ENCODE data around the gene LMBRD1.

The LMBRD1 gene

DNA sequence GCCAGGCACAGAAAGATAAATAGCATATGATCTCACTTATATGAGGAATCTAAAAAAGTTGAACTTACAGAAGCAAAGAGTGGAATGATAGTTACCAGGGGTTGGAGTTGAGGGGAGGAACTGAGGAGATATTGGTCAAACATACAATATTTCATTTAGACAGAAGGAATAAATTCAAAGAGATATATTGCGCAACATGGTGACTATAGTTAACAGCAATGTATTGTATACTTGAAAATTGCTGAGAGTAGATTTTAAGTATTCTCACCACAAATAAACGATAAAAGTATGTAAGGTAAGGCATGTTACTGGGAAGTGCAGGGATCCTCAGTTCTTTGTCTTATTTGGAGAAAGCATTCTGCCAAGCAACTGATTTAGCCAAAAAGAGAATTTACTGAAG lies 171.9 kb downstream of the LMBRD1 start:
- no peak for DNase-seq

Data from kidney glomerular epithelial cell (primary cell).